Midbrain (tissue), 1 donor: ENCODE measurements around the gene VSIG10L2.
"Not testable (repeated sequence)": the region's sequence is repeated elsewhere in the genome, so short reads cannot be mapped to it uniquely, and the experiment has no call there.

Experiments
- DNase-seq: peaks from one replicate; lab custom pipeline; 2025; lab: John Stamatoyannopoulos, UW

VSIG10L2 gene

DNA sequence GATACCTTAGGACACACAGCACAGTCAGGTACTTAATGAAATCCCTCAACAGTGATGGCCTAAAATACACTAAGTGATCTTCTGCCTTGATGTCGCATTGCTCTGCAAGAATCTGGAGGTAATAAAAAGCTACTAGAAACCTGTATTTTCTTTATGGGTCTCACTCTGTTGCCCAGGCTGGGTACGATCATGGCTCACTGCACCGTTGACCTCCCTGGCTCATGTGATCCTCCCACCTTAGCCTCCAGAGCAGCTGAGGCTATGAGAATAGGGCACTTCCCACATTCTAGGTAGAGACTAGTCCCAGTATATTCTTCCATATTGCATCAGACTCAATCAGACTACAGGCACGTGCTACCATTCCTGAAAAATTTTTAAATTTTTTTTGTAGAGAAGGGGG is 21.7 kb downstream of the VSIG10L2 start:
- DNase-seq = no peak

DNA sequence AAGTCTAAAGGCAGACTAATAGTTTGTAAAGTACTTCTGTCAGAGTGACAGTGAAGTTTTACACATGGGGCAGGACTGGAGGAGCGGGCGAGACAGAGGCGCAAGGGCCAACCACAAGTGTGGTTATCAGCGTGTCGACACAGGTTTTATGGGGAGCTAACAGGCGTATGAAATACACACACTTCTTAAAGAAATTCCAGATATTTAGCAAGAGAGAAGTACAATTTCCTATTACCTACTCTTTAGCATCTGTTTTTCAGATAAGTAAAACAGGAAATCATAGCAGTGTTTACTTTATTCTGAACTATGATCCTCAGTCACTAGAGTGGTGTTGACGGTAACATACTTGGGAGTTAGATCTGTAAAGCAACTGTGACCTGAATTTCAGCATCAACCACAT is 22.5 kb downstream of the VSIG10L2 start:
- DNase-seq = no peak

DNA sequence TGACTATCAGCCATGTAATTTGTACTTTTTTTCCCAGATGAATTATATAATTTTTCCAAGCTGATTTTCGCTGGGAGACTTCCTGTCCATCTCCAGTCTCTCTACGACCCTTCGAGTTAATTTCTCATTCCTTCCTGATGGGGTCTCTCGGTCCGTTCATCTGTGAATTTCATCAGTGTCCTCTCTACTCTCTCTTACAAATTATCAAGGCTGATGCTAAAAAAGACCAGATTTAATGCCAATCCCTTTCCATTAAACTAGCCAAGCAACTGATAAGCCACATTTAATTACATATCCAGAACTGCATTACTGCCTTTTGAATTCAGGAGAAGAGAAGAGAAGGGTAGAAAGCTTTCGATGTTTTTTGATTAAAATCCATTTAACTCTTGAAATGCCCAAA is 25.8 kb downstream of the VSIG10L2 start:
- DNase-seq = no peak

DNA sequence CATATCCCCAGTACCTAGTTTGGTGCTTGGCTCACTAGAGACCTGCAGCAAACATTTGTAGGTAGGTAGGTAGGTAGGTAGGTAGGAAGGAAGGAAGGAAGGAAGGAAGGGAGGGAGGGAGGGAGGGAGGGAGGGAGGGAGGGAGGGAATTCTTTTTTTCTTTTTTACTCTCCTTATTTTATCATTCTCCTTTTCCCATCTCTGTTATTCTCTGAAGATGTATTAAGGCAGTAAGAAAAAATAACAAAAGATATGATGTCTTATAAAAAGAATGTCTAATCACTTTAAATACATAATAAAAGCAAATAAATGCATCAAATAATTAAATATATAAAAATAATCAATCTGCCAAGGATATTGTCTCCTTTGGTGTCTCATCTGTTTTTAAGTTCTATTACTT is 28.4 kb downstream of the VSIG10L2 start:
- no peak for DNase-seq

DNA sequence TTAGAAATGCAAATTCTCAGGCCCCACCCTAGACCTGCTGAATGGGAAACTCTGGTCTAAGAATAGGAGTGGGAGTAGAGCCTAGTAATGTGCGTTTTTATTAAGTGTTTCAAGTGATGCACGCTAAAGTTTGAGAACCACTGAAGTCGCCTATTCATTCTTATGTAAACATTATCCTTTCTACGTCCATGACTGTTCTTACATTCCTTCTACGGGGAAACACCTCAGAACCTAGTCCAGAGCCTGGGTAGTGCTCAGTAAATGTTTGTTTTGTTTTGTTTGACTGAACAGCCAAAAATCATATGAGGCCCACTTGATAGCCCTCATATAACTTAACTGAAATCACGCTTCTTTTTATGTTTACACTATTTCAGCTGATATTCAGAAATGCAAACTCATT is 29.8 kb downstream of the VSIG10L2 start:
- no peak for DNase-seq

DNA sequence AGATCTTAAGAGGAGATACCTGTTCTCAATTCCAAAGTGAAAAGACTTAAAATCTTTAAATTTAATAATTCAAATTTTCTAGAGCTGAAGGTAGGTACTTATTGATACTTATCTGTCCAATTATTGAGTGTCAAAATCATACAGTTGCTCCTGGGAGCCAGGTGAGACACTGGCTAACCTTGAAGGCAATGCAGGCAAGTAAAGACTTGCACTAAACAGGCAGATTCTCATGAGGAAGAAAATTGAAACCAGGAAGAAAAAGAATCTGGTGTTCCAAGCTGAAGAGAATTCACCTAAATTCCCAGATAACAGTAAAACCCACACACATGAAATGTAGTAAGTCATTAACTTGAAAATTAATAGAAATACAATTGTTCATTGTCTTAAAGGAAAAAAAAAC is 30.3 kb downstream of the VSIG10L2 start:
- DNase-seq = no peak

DNA sequence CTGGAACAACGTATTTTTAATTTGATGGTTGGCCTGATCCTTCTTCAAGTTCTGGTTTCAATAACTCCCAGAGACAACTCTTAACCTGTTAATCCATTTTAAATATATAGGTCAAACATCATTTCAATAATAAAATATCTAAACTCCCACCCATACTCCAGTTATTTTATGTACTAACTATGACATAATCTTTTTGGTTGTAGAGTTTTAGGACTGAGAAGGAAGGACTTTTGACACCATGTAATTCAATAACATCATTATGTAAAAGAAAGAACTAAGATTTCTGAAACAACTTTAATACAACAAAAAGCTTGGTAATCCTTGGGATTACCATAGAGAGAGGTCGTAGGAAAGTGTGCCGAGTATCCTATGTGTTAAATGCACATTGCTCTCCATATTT is 31.5 kb downstream of the VSIG10L2 start:
- DNase-seq = no peak

DNA sequence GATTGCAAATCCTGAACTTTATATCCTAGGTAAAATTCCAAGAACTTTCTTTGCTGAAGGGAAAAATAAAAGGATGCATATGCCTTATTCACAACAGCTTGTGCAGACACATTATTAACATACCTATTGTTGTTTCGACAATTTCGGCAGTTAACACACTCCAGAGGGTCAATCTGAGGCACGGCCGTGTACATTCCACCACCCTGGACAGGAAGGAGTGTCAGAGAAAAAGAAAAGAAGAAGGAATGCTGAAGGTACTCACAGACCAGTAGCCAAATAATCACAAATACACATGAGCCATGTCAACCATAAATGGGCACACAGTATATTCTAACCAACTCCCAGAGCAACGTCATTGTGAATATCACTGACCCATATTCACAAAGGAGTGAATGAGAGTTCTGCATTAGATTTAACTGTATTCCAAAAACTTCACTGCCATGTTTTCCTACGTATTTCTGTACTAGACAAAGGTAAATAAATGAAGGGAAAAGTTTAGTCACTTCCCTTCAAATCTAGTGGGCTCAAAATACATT is 32.4 kb downstream of the VSIG10L2 start:
- DNase-seq = no peak

DNA sequence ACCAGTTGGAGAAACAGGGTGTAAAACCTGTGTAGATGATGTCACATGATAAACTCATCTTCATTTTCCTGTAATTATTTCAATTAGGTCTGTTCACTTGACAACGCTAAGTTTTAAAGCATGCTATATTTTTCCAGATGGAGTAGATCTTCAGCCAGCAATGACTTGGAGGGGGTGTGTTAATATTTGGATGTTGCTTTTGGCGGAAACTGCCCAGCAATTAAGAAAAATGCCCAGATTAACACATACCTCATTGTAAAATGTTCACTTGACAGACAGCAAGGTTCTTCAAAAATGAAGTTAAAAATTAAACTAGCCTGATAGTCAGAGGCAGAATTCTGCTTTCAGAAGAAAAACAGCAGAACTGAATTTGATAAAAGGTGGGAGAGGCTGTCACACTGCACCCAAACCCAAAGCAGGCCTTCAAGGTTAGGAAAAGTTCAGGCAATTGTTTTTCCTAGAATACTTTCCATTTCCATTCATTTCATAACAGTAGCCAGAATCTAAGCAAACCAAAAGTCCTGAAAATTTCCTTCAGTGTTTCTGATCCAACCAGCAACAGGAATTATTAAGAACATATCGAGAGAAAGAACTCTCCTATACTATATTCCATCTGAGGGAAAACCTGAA is 33.0 kb downstream of the VSIG10L2 start:
- DNase-seq = no peak

DNA sequence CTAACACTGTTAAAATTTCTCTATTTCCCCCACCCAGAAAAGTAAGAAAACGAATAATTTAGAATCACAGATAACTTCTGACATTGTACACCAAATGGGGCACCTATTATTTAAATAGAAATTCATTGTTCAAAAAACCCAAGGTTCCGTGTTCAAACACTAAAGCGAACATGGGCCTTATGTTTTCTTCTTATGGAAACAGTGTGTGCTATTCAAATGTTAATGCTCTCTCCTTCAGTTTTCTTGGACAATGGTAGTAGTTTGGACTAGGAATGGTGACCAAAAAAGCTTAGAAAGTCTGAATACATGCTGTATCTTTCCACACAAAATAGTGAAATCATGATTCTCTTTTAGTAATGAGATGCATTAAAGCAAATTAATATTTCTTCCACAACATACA is 33.7 kb downstream of the VSIG10L2 start:
- no peak for DNase-seq

DNA sequence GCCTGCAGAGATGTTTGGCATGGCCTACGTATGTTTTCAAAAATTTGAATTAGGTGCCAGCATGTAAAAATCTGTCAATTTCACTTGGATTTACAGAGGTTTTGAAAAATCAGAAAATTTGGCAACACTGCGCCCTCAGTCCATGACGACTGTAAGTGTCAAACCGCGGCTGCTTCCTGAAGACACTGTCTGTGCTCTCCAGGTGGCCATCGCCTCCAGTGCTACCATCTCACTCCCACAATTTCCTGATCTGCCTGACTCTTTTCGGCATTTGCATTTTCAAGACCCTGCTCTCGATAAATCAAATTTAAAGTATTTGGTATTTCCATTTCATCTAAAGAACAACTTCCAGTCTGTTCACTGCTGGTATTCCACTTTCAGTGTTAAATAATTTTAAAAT is 34.6 kb downstream of the VSIG10L2 start:
- DNase-seq = no peak

DNA sequence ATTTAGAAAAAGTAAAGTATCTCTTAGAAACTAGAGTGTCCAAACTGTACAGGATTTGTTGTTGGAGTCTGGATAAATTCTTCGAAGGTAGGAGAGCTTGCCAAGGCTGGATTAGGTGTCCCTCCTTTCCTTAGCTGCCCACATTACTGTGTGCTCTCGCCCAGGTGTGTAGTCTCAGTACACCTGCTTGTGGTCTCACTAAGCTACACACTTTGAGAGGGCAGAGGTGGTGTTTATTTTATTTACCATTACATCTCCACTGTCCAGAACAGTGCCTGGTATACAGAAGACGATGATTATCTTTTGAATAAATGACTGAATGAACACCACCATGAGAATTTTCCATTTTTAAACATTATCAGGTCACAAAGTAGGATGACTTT is 36.5 kb downstream of the VSIG10L2 start:
- no peak for DNase-seq

DNA sequence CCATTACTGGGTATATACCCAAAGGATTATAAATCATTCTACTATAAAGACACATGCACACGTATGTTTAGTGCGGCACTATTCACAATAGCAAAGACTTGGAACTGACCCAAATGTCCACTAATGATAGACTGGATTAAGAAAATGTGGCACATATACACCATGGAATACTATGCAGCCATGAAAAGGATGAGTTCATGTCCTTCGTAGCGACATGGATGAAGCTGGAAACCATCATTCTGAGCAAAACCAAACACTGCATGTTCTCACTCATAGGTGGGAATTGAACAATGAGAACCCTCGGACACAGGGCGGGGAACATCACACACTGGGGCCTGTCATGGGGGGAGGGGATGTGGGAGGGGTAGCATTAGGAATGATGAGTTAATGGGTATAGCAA is 40.1 kb downstream of the VSIG10L2 start:
- not testable (repeated sequence) for DNase-seq

DNA sequence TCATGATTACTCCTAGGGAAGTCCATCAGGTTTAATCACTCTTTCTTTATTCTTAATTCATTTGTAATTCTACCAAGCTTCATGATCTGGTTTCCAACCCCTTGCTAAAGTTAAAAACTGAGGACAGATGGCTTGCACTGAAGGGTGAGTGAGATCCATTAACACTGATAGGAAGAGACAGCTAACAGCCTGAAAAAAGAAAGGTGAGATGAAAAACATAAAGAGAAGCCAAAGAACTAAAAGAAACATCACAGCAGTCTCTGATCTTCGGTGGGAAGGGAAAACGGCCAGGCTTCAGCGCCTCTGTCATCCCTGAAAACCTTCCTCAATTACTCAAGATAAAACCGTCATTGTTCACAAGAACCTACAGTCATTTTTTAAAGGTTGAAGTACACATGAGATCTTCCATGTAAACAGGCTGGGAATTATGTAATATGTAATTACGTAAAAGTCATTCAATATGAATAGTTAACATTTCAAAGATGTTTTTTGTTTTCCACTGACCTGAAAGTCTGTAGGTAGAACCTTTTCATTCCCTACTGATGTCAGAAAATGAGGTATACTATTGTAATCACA is 41.3 kb downstream of the VSIG10L2 start:
- no peak for DNase-seq

DNA sequence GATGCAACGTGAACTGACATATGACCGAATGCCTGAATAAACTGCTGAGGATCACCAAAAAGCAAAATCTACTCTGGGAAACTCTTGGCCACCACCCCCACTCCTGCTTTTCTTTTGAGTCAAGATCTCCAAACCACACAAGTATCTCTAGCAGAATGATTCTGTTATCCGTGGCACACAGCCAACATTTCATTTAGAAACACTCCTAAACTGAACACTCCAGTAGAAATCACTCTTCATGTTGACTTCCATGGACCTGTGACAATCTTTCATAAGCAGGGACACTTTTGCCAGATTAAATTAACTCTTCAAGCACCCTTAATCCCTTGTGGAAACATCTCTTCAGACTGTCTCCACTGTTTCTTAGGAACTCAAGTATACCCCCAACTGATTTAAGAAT is 44.4 kb downstream of the VSIG10L2 start:
- no peak for DNase-seq

DNA sequence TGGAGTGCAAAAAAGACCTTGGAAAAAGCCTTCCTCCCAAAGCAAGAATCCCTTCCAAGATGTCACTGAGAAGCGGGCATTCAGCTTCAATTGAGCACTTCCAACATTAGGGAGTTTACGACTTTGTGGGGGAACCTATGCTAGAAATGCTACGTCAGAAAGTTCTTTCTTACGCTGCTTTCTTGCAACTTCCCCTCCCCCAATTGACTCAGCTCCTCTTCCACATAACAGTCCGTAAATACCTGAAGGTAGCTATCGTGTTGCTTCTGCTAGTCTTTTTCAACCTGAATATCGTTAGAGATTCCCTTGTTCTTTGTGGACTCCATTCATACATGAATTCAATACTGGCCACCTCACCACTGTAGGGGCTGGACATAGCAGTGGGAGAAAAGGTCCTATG is 47.0 kb downstream of the VSIG10L2 start:
- no peak for DNase-seq

DNA sequence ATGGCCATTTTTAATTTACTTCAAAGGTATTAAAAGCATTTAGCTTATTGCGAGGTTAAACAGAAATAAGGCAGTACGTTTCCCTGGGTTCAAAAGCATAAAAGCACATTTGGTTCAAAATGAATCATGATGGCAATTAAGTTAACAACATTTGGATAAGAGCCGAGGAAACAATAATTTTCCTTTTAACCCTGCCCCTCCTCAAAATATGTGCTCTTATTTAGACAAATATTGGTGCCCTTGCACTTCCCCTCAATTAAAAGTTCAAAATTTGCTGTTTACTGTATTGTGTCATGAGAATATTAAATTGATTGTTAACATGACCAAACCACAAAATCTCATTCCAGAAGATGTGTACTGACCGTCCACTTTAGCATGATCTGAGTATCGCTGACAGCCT is 48.7 kb downstream of the VSIG10L2 start:
- DNase-seq = no peak

DNA sequence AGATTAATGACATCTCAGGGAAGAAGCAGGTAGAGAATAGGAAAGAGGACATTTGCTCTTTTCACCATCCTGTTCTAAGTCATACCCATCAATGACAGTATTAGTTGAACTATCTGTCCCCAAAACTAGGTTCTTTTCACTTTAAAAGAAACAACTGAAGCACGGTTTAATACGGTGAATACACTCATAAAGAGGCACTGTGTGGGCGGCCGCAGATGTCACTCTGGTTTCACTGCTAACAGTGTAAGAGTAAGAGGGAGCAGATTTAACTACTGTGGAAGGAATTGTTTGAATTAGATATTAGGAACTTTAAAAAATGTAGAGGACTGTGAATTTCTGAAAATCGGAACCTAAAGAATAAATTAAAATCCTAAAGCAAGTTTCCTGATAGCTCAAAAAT is 49.5 kb downstream of the VSIG10L2 start:
- DNase-seq = no peak

DNA sequence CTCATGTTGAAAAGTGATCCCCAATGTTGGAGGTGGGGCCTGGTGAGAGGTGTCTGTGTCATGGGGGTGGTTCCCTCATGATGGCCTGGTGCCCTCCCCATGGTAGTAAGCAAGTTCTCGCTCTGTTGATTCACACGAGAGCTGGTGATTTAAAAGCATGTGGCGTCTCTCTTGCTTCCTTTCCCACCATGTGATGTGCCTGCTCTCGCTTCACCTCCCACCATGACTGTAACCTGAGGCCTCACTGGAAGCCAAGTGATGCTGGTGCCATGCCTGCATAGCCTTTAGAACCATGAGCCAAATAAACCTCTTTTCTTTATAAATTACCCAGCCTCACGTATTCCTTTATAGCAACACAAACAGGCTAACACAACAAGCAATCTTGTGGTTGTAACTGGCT is 52.4 kb downstream of the VSIG10L2 start:
- no peak for DNase-seq

DNA sequence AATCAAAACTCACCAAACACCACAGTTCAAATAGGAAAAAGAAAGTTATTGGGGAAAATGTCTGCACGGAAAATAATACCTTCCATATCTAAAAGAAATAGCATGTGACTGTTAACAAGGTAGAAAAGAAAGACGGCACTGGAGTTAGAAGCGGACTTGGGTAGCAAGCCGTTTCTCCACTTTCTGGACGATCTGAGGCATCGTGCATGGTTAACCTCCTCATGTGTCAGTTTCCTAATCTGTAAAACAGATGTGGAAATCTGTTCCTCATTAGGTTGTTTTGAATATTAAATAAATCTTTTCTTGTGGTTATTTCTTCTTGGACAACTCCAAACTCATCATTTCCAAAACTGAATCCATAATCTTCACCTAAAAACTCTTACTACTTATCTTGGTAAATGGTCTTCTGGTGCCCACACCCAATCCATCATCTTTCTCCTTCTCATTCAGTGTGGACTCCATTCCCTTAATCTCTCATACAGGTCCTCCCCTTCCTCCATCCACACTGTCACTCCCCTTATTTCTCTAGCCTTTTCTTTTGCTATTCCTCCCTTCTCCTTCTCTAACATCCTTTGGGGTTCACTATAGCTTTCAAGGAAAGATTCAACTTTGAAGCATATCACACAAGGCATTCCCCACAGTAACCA is 53.5 kb downstream of the VSIG10L2 start:
- DNase-seq = no peak

DNA sequence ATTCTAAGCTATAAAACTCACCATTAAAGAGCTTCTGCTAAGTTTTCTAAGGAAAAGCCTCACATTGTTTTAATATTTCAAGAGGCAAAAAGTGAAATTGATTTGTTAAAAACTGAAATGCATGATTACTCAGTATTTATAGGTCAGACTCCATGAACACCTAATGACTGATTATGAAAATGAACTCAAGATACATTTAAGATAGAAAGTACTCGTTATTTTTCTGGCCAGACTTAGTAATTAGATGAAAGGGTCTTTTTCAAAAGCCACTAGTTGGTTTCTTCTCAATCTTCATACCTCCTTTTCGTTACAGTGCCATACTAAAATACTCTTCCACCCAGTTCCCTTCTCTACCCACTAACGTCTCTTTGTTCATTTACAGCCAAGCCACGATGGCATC is 56.3 kb downstream of the VSIG10L2 start:
- DNase-seq = no peak
